Thoracic aorta (tissue), 2 donors: Measurements from ENCODE around the gene WNK2. TPM values are rescaled to one million over a fixed set of nuclear protein-coding genes. Genes with fewer than 3 reads are reported as not detected.

Experiments used
- ATAC-seq: fragments of 150-250 bp; one replicate; pipeline ENCODE4 v1.8.0; 2017; ENCODE audit warnings: low read depth; ENCODE audit not compliant: insufficient number of reproducible peaks, low FRiP score
- DNase-seq: peaks from one replicate; pipeline ENCODE4 v3.0.0-alpha.2; 2020; ENCODE audit warnings: low spot score
- H3K27ac ChIP-seq, 2 donors: fragments of 200-600 bp; sonication (generic); 1 replicate in 1 of 2; 2 replicates in 1 of 2; pipeline ENCODE4 v1.5.1; 2016; ENCODE audit warnings: mild to moderate bottlenecking in 2 of 2, moderate library complexity in 2 of 2
- H3K27me3 ChIP-seq: fragments of 200-600 bp; sonication (generic); replicated peaks from 2 replicates; pipeline ENCODE4 v1.6.0; 2016; ENCODE audit warnings: mild to moderate bottlenecking; ENCODE audit not compliant: insufficient read depth
- H3K36me3 ChIP-seq: fragments of 200-600 bp; sonication (generic); one replicate; pipeline ENCODE4 v1.5.1; 2016
- H3K4me1 ChIP-seq, 2 donors: fragments of 200-600 bp; sonication (generic); 1 replicate in 1 of 2; 2 replicates in 1 of 2; pipeline versions ENCODE4 v1.5.1 to v1.6.0; 2016; ENCODE audit warnings: low read depth in 2 of 2, mild to moderate bottlenecking in 1 of 2; ENCODE audit not compliant: control insufficient read depth in 1 of 2
- H3K4me3 ChIP-seq: fragments of 200-600 bp; sonication (generic); 2 replicates; pipeline ENCODE4 v1.5.1; 2016; ENCODE audit warnings: mild to moderate bottlenecking
- H3K9me3 ChIP-seq: fragments of 200-600 bp; sonication (generic); 2 replicates; pipeline ENCODE4 v1.5.1; 2016
- total RNA-seq, 2 donors: library from RNA; depleted of rRNA; stranded (reverse); fragments of >200 nt; gene quantifications; one replicate each; pipeline versions ENCODE4 v1.1.0 to v1.2.3, GENCODE V29; 2016
- TF ChIP-seq, protein P1 (sequence below): fragments of 200-600 bp; sonication (generic); IDR thresholded peaks from one replicate; pipeline ENCODE4 v1.5.1; 2019; ENCODE audit warnings: antibody characterized with exemption

WNK2 gene
- total RNA-seq, 2 donors from 2014 or later, result 0.95 to 4.7 TPM

DNA sequence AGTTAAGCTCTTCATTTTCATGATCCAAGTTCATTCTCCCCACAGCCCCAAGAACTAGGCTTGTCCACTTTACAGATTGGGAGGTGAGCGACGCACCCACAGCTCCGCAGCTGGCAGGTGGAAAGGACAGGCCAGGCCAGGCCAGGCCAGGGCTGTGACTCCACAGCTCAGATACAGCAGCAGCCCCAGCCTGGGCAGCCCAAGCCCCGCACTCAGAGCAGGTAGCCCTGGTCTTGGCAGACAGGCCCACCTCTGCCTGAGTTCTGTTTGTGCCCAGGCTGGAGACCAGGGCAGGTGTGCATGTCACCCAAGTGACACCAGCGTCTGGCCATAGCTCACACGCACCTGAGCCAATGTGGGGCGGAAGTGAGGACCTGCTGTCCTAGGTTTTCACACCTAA lies 124.7 kb downstream of the WNK2 start:
- Histone ChIP-seq H3K4me1 (peaks cover 0 to 17% of the 10 kb centered on the region in 2 donors), H3K36me3 (no peaks in the 10 kb centered on the region), H3K9me3 (no peaks in the 10 kb centered on the region), H3K4me3 (no peak overlapping the region), H3K27ac (no peak overlapping the region), H3K27me3 (no peaks in the 10 kb centered on the region)
- no peak for DNase-seq
- TF ChIP-seq, protein P1, sequence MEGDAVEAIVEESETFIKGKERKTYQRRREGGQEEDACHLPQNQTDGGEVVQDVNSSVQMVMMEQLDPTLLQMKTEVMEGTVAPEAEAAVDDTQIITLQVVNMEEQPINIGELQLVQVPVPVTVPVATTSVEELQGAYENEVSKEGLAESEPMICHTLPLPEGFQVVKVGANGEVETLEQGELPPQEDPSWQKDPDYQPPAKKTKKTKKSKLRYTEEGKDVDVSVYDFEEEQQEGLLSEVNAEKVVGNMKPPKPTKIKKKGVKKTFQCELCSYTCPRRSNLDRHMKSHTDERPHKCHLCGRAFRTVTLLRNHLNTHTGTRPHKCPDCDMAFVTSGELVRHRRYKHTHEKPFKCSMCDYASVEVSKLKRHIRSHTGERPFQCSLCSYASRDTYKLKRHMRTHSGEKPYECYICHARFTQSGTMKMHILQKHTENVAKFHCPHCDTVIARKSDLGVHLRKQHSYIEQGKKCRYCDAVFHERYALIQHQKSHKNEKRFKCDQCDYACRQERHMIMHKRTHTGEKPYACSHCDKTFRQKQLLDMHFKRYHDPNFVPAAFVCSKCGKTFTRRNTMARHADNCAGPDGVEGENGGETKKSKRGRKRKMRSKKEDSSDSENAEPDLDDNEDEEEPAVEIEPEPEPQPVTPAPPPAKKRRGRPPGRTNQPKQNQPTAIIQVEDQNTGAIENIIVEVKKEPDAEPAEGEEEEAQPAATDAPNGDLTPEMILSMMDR, result no peak
- ATAC-seq, result no peak

DNA sequence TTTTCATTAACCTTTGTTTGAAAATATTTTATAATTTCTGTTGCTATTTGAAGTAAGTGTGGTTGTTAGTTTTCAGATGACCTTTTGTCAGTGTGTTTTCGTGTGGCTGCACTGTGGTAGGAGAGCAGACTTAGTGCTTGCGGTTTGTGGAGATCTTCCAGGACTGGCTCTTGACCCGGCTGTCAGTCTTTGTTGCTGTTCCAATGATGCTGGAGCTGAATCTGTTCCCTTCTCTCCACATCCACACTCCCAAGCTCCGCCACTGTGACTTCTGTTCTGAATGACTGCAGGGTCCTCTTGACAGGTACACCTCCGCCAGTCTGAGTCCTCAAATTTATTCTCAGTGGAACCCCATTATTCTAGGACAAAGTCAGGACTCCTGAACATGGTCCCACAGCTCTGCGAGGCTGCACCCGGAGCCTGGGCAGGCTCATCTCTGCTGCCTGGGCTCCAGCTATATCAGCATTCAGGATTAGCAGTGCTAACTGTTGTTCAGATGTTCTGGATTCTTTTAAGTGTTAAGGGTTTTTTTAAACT lies 126.0 kb downstream of the WNK2 start:
- DNase-seq (no peak), ATAC-seq (no peak)
- TF ChIP-seq, protein P1, result no peak
- Histone ChIP-seq H3K4me1 (peaks cover 0 to 11% of the 10 kb centered on the region in 2 donors), H3K27ac (no peak overlapping the region), H3K27me3 (no peaks in the 10 kb centered on the region), H3K36me3 (no peaks in the 10 kb centered on the region), H3K9me3 (no peaks in the 10 kb centered on the region), H3K4me3 (no peak overlapping the region)

DNA sequence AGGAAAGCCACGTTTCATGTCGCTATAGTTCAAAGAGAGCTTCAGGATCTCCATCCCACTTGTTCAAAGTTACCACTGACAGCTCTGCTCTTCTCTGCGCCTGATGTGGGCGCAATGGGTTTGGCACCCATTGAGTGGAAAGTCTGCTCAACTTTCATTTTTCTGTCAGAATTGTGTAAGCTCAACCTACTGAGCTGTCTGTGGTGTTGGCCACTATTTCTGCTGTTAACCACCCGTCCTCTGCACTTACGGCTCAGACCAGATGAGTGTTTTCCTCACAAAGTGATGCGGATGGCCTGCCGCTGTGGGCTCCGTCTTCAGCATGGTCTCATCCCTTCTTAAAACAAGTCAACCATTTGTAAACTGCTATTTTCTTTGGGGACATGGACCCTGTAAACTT lies 131.2 kb downstream of the WNK2 start:
- DNase-seq (no peak), ATAC-seq (no peak)
- no peak overlapping the region for H3K27ac ChIP-seq
- no peaks in the 10 kb centered on the region for H3K27me3 ChIP-seq
- no peaks in the 10 kb centered on the region for H3K9me3 ChIP-seq
- H3K4me3 ChIP-seq, result no peak overlapping the region
- TF ChIP-seq, protein P1, result no peak
- H3K36me3 ChIP-seq, result no peaks in the 10 kb centered on the region
- H3K4me1 ChIP-seq, result no peaks in the 10 kb centered on the region

DNA sequence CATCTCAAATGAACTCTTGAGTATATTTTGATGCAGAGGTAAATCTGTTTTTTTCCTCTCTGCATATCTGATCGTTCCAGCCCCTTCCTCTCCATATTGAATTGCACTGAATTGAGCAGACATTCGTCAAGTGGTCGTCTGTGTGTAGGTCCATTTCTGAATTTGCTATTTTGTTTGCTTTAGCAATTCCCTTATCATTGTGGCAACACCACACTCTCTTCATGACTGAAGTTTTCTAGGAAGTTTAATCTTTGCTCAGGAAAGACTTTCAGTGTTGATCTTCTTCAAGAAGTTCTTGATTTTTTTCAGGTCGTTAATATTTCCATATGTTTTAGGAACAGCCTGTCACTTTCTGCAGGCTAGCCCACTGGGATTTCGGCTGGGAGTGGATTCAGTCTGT lies 132.0 kb downstream of the WNK2 start:
- Histone ChIP-seq H3K27me3 (no peaks in the 10 kb centered on the region), H3K27ac (no peak overlapping the region), H3K4me1 (no peaks in the 10 kb centered on the region), H3K36me3 (no peaks in the 10 kb centered on the region), H3K9me3 (no peaks in the 10 kb centered on the region), H3K4me3 (no peak overlapping the region)
- TF ChIP-seq, protein P1, result no peak
- DNase-seq (no peak), ATAC-seq (no peak)

DNA sequence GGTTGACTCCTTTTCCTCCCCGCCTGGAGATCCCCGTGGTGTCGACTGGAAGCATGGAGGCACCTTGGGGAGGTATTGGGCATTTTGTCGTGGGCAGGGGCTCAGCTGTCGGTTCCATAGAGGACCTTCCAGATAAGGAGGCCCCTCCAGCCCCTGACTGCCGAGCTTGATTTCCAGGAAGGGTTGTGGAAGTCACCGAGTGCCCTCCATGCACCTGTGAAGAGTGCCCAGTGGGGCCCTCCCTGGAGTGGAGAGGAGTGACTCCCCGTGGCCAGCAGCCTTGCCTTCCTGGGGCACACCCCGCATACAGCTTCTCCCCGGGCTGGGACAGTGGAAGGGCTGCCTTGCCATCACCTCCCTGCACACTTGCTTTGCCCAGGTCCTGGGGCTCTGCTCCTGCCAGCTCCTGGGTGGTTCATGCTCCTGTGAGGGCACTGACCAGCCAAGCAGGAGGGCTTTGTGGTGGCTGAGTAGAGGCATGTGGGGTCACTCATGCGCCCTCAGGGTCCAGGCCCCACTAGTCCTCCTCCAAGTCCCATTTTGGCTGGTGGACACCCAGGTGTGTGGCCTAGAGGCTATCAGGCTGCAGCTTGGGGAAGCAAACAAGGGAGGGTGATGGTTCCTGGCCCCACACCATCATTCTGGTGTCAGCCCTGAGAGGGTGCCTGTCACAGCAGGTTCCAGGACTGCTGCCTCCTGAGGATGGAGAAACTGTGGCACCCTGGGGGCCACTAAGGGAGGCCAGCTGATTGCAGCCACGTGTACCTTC lies 133.0 kb downstream of the WNK2 start:
- TF ChIP-seq, protein P1, result no peak
- Histone ChIP-seq H3K36me3 (no peaks in the 10 kb centered on the region), H3K4me1 (no peaks in the 10 kb centered on the region), H3K9me3 (no peaks in the 10 kb centered on the region), H3K4me3 (no peak overlapping the region), H3K27ac (no peak overlapping the region), H3K27me3 (no peaks in the 10 kb centered on the region)
- DNase-seq, result no peak
- no peak for ATAC-seq
